Measurements from ENCODE around the gene RBM48. TPM values are rescaled to one million over a fixed set of nuclear protein-coding genes. Genes with fewer than 3 reads are reported as not detected.

RBM48 gene
- polyA plus RNA-seq, 1 donor (not counting 4 experiments of a cell fraction or from before 2014, with no cell fraction given), result 6.3 TPM

DNA sequence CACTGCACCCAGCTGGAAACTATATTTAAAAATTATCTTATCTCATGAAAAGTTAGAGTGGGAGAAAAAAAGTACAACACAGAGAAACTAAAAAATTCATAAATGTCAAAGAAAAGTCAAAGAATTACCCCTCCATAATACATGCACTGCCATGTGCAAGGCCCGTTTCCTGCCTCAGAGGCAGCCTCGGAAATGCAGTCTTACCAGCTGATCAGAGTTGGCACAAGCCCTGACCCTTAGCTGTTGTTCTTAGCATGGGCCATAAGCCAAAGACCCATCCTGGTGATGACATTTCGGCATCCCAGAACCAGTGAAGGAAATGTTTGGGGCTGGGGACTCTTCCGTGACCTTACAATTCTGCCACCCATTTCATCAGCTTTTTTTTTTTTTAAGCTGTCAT is 21.6 kb downstream of the RBM48 start:
- H3K9ac ChIP-seq (ENCODE audit: control insufficient read depth, extremely low read depth, insufficient read depth, low read length), result no peak overlapping the region
- H3K9me1 ChIP-seq (ENCODE audit: control insufficient read depth, extremely low read depth, insufficient read depth, low read length), result no peaks in the 10 kb centered on the region
- no peaks in the 10 kb centered on the region for H3K4me1 ChIP-seq (ENCODE audit: control insufficient read depth, extremely low read depth, insufficient read depth, low read length)
- dilution Hi-C loops (cut with MboI; ENCODE audit: extremely low pct_ligation_motif_present, low sequenced_read_pairs), result no loop called here
- no peaks in the 10 kb centered on the region for H3K79me2 ChIP-seq (ENCODE audit: control insufficient read depth, insufficient read depth, low read length)
- no peak for FAIRE-seq
- H3K27ac ChIP-seq (ENCODE audit: control insufficient read depth, insufficient read depth, low read length), result no peak overlapping the region
- TF ChIP-seq, protein P1, sequence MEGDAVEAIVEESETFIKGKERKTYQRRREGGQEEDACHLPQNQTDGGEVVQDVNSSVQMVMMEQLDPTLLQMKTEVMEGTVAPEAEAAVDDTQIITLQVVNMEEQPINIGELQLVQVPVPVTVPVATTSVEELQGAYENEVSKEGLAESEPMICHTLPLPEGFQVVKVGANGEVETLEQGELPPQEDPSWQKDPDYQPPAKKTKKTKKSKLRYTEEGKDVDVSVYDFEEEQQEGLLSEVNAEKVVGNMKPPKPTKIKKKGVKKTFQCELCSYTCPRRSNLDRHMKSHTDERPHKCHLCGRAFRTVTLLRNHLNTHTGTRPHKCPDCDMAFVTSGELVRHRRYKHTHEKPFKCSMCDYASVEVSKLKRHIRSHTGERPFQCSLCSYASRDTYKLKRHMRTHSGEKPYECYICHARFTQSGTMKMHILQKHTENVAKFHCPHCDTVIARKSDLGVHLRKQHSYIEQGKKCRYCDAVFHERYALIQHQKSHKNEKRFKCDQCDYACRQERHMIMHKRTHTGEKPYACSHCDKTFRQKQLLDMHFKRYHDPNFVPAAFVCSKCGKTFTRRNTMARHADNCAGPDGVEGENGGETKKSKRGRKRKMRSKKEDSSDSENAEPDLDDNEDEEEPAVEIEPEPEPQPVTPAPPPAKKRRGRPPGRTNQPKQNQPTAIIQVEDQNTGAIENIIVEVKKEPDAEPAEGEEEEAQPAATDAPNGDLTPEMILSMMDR (optimal IDR thresholded peaks at IDR 0.05 in 1 of 3, IDR thresholded peaks at IDR 0.05 in 1 of 3, conservative IDR thresholded peaks at IDR 0.05 in 1 of 3; ENCODE audit: extremely low read depth in 1 of 3, insufficient read depth in 2 of 3, low read length in 3 of 3), result no peak
- no peak for TF ChIP-seq EZH2 (IDR thresholded peaks at IDR 0.05; ENCODE audit: low read length)
- H4K20me1 ChIP-seq (ENCODE audit: control insufficient read depth, extremely low read depth, insufficient read depth, low read length), result no peaks in the 10 kb centered on the region
- H3K4me3 ChIP-seq (ENCODE audit: control insufficient read depth in 2 of 3, extremely low read depth in 1 of 3, insufficient read depth in 2 of 3, low read depth in 1 of 3, low read length in 3 of 3), result no peak overlapping the region
- H3K4me2 ChIP-seq (ENCODE audit: control insufficient read depth, extremely low read depth, insufficient read depth, low read depth, low read length), result no peak overlapping the region
- DNase-seq (ENCODE audit: low read depth, low spot score), result no peak
- no peak overlapping the region for H2AFZ ChIP-seq (ENCODE audit: control insufficient read depth, low read length)
- no peaks in the 10 kb centered on the region for H3K9me3 ChIP-seq (ENCODE audit: control insufficient read depth, low read depth, low read length)
- no peaks in the 10 kb centered on the region for H3K27me3 ChIP-seq (ENCODE audit: control insufficient read depth, extremely low read depth, insufficient read depth, low read length)
- no peaks in the 10 kb centered on the region for H3K36me3 ChIP-seq (ENCODE audit: control insufficient read depth in 2 of 2, extremely low read depth in 1 of 2, insufficient read depth in 2 of 2, low read length in 2 of 2)

DNA sequence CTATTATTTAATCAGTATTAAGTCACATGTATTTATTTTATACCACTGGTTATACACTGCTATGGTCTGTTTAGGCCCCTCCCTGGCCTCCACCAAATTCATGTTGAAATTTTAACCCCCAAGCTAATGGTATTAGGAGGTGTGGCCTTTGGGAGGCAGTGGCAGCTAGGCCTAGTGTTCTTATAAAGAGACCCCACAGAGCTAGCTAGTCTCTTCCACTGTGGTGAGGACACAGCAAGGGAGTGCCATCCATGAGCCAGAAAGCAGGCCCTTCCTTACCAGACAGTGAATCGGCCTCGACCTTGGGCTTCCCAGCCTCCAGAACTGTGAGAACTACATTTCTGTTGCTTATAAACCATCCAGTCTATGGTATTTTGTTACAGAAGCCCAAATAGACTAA is 28.7 kb downstream of the RBM48 start:
- Histone ChIP-seq H3K9me1 (ENCODE audit: control insufficient read depth, extremely low read depth, insufficient read depth, low read length) (no peaks in the 10 kb centered on the region), H3K27me3 (ENCODE audit: control insufficient read depth, extremely low read depth, insufficient read depth, low read length) (no peaks in the 10 kb centered on the region), H3K9me3 (ENCODE audit: control insufficient read depth, low read depth, low read length) (no peaks in the 10 kb centered on the region), H4K20me1 (ENCODE audit: control insufficient read depth, extremely low read depth, insufficient read depth, low read length) (no peaks in the 10 kb centered on the region), H3K4me2 (ENCODE audit: control insufficient read depth, extremely low read depth, insufficient read depth, low read depth, low read length) (no peak overlapping the region), H3K27ac (ENCODE audit: control insufficient read depth, insufficient read depth, low read length) (no peak overlapping the region), H3K9ac (ENCODE audit: control insufficient read depth, extremely low read depth, insufficient read depth, low read length) (no peak overlapping the region), H3K79me2 (ENCODE audit: control insufficient read depth, insufficient read depth, low read length) (no peaks in the 10 kb centered on the region), H3K4me1 (ENCODE audit: control insufficient read depth, extremely low read depth, insufficient read depth, low read length) (no peaks in the 10 kb centered on the region), H2AFZ (ENCODE audit: control insufficient read depth, low read length) (no peak overlapping the region), H3K4me3 (ENCODE audit: control insufficient read depth in 2 of 3, extremely low read depth in 1 of 3, insufficient read depth in 2 of 3, low read depth in 1 of 3, low read length in 3 of 3) (no peak overlapping the region), H3K36me3 (ENCODE audit: control insufficient read depth in 2 of 2, extremely low read depth in 1 of 2, insufficient read depth in 2 of 2, low read length in 2 of 2) (peaks cover 2 to 5% of the 10 kb centered on the region in 2 experiments)
- TF ChIP-seq EZH2 (IDR thresholded peaks at IDR 0.05; ENCODE audit: low read length), result no peak
- TF ChIP-seq, protein P1 (optimal IDR thresholded peaks at IDR 0.05 in 1 of 3, IDR thresholded peaks at IDR 0.05 in 1 of 3, conservative IDR thresholded peaks at IDR 0.05 in 1 of 3; ENCODE audit: extremely low read depth in 1 of 3, insufficient read depth in 2 of 3, low read length in 3 of 3), result no peak
- dilution Hi-C loops (cut with MboI; ENCODE audit: extremely low pct_ligation_motif_present, low sequenced_read_pairs), result no loop called here
- FAIRE-seq (no peak), DNase-seq (ENCODE audit: low read depth, low spot score) (no peak)
